ENCODE data around the gene ELOA.

The ELOA gene

GRCh38 chr1:23736437-23737134, 6.7 kb upstream of the ELOA start:
- no peak for TF ChIP-seq CTCF (IDR thresholded peaks at IDR 0.05)
- no peak overlapping the region for H3K27ac ChIP-seq
- no peak for DNase-seq (ENCODE audit: low spot score)
- no peak overlapping the region for H3K4me3 ChIP-seq

GRCh38 chr1:23741609-23742008, 1.7 kb upstream of the ELOA start:
- no peak for TF ChIP-seq CTCF (IDR thresholded peaks at IDR 0.05)
- H3K27ac ChIP-seq: no peak overlapping the region
- H3K4me3 ChIP-seq: no peak overlapping the region
- DNase-seq (ENCODE audit: low spot score): no peak

- no peak for TF ChIP-seq CTCF (IDR thresholded peaks at IDR 0.05)
- H3K27ac ChIP-seq: peak overlapping the region; percentile 85 to 92
- peak overlapping the region; percentile 90 for H3K4me3 ChIP-seq
- DNase-seq (ENCODE audit: low spot score): no peak
Observed at GRCh38 chr1:23742670-23743286, 493 bp upstream of the ELOA start.

GRCh38 chr1:23745515-23745914, 2.2 kb downstream of the ELOA start:
- no peak for DNase-seq (ENCODE audit: low spot score)
- H3K27ac ChIP-seq: no peak overlapping the region
- TF ChIP-seq CTCF (IDR thresholded peaks at IDR 0.05): no peak
- no peak overlapping the region for H3K4me3 ChIP-seq

GRCh38 chr1:23748016-23748415, 4.7 kb downstream of the ELOA start:
- Histone ChIP-seq H3K4me3 (no peak overlapping the region), H3K27ac (no peak overlapping the region)
- no peak for DNase-seq (ENCODE audit: low spot score)
- no peak for TF ChIP-seq CTCF (IDR thresholded peaks at IDR 0.05)

- DNase-seq (ENCODE audit: low spot score): no peak
- H3K27ac ChIP-seq: no peak overlapping the region
- no peak overlapping the region for H3K4me3 ChIP-seq
- no peak for TF ChIP-seq CTCF (IDR thresholded peaks at IDR 0.05)
Observed at GRCh38 chr1:23751050-23751814, 8.0 kb downstream of the ELOA start.

Data from coronary artery (tissue), 2 donors.